ENCODE measurements around the gene SLC30A10.

Gene SLC30A10

DNA sequence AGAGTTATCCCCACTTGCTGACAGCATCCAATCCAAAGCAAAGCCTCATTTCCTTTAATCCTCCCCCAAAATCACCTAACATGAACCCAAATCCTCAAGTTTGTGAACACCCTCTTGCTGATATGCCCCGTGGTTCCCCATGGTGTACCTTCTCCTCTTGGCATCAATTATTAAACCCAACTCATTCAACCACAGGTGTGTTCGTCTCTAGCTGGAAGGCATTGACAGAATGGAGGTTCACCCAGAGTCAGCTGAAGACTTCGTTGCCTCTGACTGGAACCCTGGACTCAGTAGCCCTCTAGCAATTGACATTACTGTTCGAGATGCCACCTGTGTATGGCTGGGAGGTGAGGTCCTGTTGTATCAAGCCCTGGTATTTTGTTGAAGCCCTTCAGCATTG is 22.8 kb downstream of the SLC30A10 start:
- TF ChIP-seq, protein P1, sequence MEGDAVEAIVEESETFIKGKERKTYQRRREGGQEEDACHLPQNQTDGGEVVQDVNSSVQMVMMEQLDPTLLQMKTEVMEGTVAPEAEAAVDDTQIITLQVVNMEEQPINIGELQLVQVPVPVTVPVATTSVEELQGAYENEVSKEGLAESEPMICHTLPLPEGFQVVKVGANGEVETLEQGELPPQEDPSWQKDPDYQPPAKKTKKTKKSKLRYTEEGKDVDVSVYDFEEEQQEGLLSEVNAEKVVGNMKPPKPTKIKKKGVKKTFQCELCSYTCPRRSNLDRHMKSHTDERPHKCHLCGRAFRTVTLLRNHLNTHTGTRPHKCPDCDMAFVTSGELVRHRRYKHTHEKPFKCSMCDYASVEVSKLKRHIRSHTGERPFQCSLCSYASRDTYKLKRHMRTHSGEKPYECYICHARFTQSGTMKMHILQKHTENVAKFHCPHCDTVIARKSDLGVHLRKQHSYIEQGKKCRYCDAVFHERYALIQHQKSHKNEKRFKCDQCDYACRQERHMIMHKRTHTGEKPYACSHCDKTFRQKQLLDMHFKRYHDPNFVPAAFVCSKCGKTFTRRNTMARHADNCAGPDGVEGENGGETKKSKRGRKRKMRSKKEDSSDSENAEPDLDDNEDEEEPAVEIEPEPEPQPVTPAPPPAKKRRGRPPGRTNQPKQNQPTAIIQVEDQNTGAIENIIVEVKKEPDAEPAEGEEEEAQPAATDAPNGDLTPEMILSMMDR (IDR thresholded peaks at IDR 0.05; ENCODE audit: low read depth, low read length, missing control alignments), result no peak
- DNase-seq, result no peak
- Histone ChIP-seq H3K27me3 (replicated peaks) (no peaks in the 10 kb centered on the region), H3K4me3 (ENCODE audit: low read depth, low read length) (no peak overlapping the region), H3K36me3 (replicated peaks) (no peaks in the 10 kb centered on the region), H3K27ac (no peak overlapping the region)
- in situ Hi-C loops (cut with HindIII; ENCODE audit: low pct_ligation_motif_present, low sequenced_read_pairs), result no loop called here

GRCh38 chr1:219904934-219905333 is 23.4 kb downstream of the SLC30A10 start:
- Histone ChIP-seq H3K27me3 (replicated peaks) (no peaks in the 10 kb centered on the region), H3K4me3 (ENCODE audit: low read depth, low read length) (no peak overlapping the region), H3K36me3 (replicated peaks) (no peaks in the 10 kb centered on the region), H3K27ac (no peak overlapping the region)
- TF ChIP-seq, protein P1 (IDR thresholded peaks at IDR 0.05; ENCODE audit: low read depth, low read length, missing control alignments), result no peak
- no peak for DNase-seq
- in situ Hi-C loops (cut with HindIII; ENCODE audit: low pct_ligation_motif_present, low sequenced_read_pairs), result no loop called here

- Histone ChIP-seq H3K4me3 (ENCODE audit: low read depth, low read length) (no peak overlapping the region), H3K27me3 (replicated peaks) (no peaks in the 10 kb centered on the region), H3K27ac (no peak overlapping the region), H3K36me3 (replicated peaks) (no peaks in the 10 kb centered on the region)
- in situ Hi-C loops (cut with HindIII; ENCODE audit: low pct_ligation_motif_present, low sequenced_read_pairs), result no loop called here
- TF ChIP-seq, protein P1 (IDR thresholded peaks at IDR 0.05; ENCODE audit: low read depth, low read length, missing control alignments), result no peak
- DNase-seq, result no peak
Measured at GRCh38 chr1:219903353-219903871, 24.9 kb downstream of the SLC30A10 start.

- H3K27me3 ChIP-seq (replicated peaks), result no peaks in the 10 kb centered on the region
- H3K36me3 ChIP-seq (replicated peaks), result no peaks in the 10 kb centered on the region
- in situ Hi-C loops (cut with HindIII; ENCODE audit: low pct_ligation_motif_present, low sequenced_read_pairs), result no loop called here
- TF ChIP-seq, protein P1 (IDR thresholded peaks at IDR 0.05; ENCODE audit: low read depth, low read length, missing control alignments), result no peak
- no peak for DNase-seq
- H3K27ac ChIP-seq, result no peak overlapping the region
- H3K4me3 ChIP-seq (ENCODE audit: low read depth, low read length), result no peak overlapping the region
Measured at GRCh38 chr1:219902951-219903350, 25.4 kb downstream of the SLC30A10 start.

- DNase-seq, result no peak
- H3K4me3 ChIP-seq (ENCODE audit: low read depth, low read length), result no peak overlapping the region
- in situ Hi-C loops (cut with HindIII; ENCODE audit: low pct_ligation_motif_present, low sequenced_read_pairs), result no loop called here
- no peaks in the 10 kb centered on the region for H3K27me3 ChIP-seq (replicated peaks)
- no peaks in the 10 kb centered on the region for H3K36me3 ChIP-seq (replicated peaks)
- H3K27ac ChIP-seq, result no peak overlapping the region
- TF ChIP-seq, protein P1 (IDR thresholded peaks at IDR 0.05; ENCODE audit: low read depth, low read length, missing control alignments), result no peak
Measured at GRCh38 chr1:219900882-219901281, 27.5 kb downstream of the SLC30A10 start.

DNA sequence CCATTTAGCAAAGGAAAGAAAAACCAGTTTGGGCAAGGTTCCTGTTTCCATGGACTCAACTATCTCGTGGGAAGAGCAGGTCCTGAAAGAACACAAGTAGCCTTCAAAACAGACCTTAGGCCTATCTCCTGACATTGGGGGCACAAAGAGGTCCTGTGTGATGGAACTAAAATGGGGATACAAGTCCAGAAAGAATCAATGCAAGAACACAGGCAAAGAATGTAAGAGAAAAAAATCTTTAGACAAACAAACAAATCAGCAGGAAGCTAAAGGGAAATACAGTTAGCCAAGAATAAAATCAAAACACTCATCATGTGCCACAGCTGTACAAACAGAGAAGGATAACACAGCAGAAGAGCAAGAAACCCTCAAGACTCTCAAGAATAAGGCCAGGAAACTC is 28.2 kb downstream of the SLC30A10 start:
- no peaks in the 10 kb centered on the region for H3K27me3 ChIP-seq (replicated peaks)
- H3K27ac ChIP-seq, result no peak overlapping the region
- DNase-seq, result peak; percentile 6
- in situ Hi-C loops (cut with HindIII; ENCODE audit: low pct_ligation_motif_present, low sequenced_read_pairs), result no loop called here
- H3K36me3 ChIP-seq (replicated peaks), result no peaks in the 10 kb centered on the region
- no peak overlapping the region for H3K4me3 ChIP-seq (ENCODE audit: low read depth, low read length)
- TF ChIP-seq, protein P1 (IDR thresholded peaks at IDR 0.05; ENCODE audit: low read depth, low read length, missing control alignments), result no peak
